ENCODE measurements around the gene CFTR.

CFTR gene

DNA sequence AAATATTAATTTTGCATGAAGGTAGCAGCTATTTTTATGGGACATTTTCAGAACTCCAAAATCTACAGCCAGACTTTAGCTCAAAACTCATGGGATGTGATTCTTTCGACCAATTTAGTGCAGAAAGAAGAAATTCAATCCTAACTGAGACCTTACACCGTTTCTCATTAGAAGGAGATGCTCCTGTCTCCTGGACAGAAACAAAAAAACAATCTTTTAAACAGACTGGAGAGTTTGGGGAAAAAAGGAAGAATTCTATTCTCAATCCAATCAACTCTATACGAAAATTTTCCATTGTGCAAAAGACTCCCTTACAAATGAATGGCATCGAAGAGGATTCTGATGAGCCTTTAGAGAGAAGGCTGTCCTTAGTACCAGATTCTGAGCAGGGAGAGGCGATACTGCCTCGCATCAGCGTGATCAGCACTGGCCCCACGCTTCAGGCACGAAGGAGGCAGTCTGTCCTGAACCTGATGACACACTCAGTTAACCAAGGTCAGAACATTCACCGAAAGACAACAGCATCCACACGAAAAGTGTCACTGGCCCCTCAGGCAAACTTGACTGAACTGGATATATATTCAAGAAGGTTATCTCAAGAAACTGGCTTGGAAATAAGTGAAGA is 112.3 kb downstream of the CFTR start:
- no peak for DNase-seq

- no peak for DNase-seq
Observed at GRCh38 chr7:117596134-117596533, 116.3 kb downstream of the CFTR start.

- DNase-seq = no peak
Observed at GRCh38 chr7:117597755-117598154, 117.9 kb downstream of the CFTR start.

DNA sequence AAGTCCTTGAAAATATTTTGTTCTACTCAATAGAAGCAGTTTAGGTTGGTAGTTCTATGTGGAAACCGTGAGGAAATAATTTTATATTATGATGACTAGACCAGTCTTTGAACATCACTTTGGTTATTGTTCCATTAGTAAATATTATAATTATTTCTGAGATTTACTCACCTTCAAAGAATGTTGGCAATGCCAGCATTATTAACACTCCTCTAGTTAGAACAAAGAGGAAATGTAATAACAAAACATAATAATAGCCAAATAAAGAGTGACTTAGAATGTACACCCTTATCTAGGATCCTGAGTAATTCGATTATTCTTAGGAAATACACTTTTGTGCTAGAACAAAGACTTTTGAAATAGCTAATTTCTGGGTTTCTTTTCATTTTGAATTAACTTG is 121.1 kb downstream of the CFTR start:
- no peak for DNase-seq

- no peak for DNase-seq
Observed at GRCh38 chr7:117603627-117604026, 123.8 kb downstream of the CFTR start.

DNA sequence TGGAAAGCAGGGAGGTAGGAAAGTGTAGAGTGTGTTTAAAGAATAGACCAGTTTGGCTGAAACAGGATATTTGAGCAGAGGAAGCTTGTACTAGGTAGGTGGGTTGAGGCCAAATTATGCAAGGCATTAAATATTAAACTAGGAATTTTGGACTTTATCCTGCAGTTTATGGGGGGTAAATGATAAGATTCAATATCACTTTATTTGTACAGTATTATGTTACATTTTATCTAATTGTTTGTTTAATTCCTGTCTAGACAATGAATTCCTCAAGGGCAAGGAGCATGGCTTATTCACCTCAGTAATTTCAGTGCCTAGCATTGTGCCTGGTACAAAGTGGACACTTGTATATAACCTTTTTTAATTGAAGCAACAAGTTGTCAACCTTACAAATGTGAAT is 125.9 kb downstream of the CFTR start:
- DNase-seq = no peak

DNA sequence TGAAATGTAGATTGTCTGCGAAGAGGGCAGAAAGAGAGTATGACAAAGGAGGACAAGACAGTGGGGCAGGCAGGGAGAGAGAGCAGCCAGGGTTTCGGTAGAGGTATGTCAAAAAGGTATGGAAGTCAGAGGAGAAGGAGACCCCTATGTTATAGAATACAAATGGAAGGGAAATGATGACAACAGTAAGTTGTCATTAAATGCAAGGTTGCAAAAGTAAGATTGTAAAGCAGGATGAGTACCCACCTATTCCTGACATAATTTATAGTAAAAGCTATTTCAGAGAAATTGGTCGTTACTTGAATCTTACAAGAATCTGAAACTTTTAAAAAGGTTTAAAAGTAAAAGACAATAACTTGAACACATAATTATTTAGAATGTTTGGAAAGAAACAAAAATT is 126.3 kb downstream of the CFTR start:
- no peak for DNase-seq

GRCh38 chr7:117610396-117610795 is 130.6 kb downstream of the CFTR start:
- no peak for DNase-seq

DNA sequence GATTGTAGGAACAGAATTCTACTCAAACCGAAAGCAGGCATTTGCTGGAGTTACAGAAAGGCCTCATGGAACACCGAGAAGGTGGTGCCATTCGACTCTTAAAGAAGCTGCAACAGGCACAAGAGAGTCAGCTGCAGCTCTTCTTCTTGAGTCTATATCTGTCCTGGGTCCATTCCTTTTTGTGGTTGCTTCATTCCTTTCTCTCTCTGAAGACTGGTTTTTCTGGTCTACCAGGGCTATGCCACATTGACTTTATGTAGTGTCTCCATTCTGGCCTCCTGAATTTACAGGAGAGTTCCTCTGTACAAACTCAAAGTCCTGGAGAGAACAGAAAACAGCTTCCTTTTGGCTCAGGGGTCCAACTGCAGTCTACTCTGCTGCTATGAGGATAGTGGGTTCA is 132.8 kb downstream of the CFTR start:
- no peak for DNase-seq

DNA sequence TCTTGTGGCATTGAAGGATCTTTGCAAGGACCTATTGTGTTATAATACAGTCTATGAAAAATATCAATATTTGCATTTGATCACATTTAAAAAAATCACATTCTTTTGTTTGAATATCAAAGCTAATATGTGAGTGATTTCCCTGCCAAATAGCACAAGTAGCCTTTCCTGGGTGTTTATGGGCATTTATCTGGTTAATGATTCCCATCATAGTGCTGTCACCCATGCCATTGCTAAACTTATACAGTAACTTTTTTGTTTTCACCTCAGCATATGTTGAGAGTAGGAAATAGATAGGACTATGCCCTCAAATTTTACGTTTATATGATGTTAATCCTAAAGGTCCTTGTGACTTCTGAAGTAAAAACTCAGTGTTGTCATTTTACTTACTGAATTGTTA is 136.9 kb downstream of the CFTR start:
- no peak for DNase-seq

GRCh38 chr7:117619681-117620080 is 139.9 kb downstream of the CFTR start:
- no peak for DNase-seq

DNA sequence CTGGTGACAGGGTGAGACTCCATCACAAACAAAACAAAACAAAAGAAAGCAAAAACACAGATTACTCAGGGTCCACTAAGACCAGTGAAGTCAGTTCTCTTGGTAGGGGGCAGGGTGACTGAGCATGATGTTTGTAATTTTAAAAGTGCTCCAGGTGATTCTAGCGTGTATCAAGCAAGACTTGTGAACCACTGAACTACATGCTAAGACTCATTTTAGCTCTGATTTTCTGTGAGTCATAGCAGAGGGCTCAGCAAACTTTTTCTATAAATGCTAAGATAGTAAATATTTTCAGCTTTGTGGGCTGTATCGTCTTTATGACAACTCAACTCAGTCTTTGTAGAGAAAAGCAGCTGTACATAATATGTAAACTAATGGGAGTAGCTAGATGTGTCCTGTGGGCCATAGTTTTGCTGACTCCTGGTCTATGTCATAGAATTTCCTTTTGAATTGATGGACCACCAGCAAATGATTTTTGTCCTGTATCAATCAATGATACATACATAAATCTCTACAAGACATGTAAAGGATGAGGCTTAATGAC is 141.3 kb downstream of the CFTR start:
- no peak for DNase-seq

GRCh38 chr7:117623606-117624005 is 143.8 kb downstream of the CFTR start:
- no peak for DNase-seq

GRCh38 chr7:117630501-117630900 is 150.7 kb downstream of the CFTR start:
- DNase-seq = no peak

DNA sequence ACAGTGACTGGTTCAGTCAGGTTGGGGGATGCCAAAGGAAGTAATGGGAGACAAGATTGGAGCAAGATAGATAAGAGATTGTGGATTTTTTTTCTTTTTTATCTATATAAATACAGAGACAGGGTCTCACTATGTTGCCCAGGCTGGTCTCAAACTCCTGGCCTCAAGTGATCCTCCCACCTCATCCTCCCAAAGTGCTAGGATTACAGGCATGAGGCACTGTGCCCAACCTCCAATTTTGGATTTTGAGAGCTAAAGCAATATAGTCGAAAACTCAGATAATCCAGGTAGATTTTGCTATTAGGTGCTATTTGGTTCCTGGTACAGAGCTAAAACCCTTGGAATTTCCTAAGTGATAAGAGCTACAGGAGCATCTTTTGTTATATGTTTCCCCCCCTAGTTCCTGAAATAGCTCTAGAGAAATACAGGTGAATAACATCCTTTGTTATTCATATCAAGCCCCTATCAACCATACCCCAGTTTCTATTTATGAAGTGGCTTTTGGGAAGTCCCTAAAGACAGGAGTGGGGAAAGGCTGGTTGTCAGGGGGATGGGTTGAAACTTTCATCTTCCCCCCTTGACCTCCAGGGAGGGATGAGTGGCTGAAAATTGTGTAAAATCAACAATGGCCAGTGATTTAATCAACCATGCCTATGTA is 151.2 kb downstream of the CFTR start:
- DNase-seq = no peak

DNA sequence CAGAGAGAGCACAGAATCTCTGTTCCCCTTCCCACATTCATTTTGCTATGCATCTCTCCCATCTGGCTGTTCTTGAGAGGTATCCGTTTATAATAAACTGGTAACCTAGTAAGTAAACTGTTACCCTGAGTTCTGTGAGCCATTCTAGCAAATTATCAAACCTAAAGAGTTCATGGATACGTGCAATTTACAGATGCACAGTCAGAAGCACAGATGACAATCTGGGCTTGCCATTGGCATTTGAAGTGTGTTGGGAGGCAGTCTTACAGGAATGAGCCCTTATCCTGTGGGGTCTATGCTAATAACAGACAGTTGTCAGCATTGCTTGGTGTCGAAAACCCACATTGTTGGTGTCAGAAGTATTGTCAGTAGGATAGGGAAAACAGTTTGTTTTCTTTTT is 151.8 kb downstream of the CFTR start:
- DNase-seq = no peak

DNA sequence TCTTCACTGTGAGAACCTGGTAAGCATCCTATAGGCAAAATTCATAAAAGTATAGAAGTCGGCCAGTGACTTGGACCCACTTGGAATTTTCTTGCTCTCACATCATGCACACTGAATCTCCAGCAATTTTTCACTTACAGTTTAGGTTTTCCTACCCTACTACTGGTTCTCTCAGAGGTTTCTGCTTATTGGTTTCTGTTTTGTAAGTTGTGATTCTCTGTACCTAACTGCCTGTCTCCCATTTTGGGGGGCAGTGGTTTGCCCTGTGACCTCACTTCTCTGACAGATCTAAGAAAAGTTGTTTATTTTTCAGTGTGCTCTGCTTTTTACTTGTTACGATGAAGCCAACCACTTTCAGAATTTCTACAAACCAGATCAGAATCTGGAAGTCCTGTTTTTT is 158.1 kb downstream of the CFTR start:
- DNase-seq = no peak

GRCh38 chr7:117639966-117640365 is 160.1 kb downstream of the CFTR start:
- no peak for DNase-seq

- no peak for DNase-seq
Observed at GRCh38 chr7:117640465-117640864, 160.6 kb downstream of the CFTR start.

GRCh38 chr7:117645481-117646165 is 165.8 kb downstream of the CFTR start:
- peak in 1 of 2 experiments; percentile 53 for DNase-seq

- no peak for DNase-seq
Observed at GRCh38 chr7:117648203-117648866, 168.5 kb downstream of the CFTR start.

DNA sequence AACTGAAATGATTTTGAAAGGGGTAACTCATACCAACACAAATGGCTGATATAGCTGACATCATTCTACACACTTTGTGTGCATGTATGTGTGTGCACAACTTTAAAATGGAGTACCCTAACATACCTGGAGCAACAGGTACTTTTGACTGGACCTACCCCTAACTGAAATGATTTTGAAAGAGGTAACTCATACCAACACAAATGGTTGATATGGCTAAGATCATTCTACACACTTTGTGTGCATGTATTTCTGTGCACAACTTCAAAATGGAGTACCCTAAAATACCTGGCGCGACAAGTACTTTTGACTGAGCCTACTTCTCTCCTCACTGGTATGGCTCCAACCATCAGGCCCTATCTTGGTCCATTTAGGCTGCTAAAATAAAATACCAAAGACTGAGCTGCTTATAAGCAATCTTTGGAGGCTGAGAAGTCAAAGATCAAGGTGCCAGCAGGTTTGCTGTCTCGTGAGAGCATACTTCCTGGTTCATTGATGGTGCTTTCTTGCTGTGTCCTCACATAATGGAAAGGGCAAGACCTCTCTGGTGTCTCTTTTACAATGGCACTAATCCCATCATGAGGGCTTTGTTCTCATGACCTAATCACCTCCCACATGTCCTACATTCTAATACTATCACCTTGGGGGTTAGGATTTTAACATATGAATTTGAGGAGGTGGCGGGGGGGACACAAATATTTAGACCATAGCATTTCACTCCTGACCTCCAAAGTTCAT is 173.3 kb downstream of the CFTR start:
- no peak for DNase-seq

- DNase-seq = no peak
Observed at GRCh38 chr7:117654780-117655179, 175.0 kb downstream of the CFTR start.
